Mesendoderm (in vitro differentiated cells): Measurements from ENCODE around the gene GALNTL6.

ENCODE experiments used
- DNase-seq: peaks from one replicate; pipeline ENCODE4 v3.0.0; 2013
- H2AK5ac ChIP-seq: 2 replicates; pipeline ENCODE4 v1.6.1; 2013; ENCODE audit warnings: low read length, inconsistent platforms
- H2BK120ac ChIP-seq: 2 replicates; pipeline ENCODE4 v1.6.1; 2013; ENCODE audit warnings: low read depth, mild to moderate bottlenecking, low read length, moderate library complexity, mixed read lengths
- H2BK15ac ChIP-seq: replicated peaks from 2 replicates; pipeline ENCODE4 v1.6.1; 2013; ENCODE audit warnings: low read depth, mild to moderate bottlenecking, moderate library complexity
- H2BK5ac ChIP-seq: 2 replicates; pipeline ENCODE4 v1.6.1; 2013; ENCODE audit warnings: low read length, inconsistent platforms
- H3K18ac ChIP-seq: 2 replicates; pipeline ENCODE4 v1.6.1; 2013; ENCODE audit warnings: mild to moderate bottlenecking, low read length, mixed read lengths
- H3K23ac ChIP-seq: one replicate; pipeline ENCODE4 v1.6.1; 2013; ENCODE audit warnings: low read length
- H3K27ac ChIP-seq: 2 replicates; pipeline ENCODE4 v1.5.1; 2013; ENCODE audit warnings: low read depth, mild to moderate bottlenecking, inconsistent platforms, low read length, moderate library complexity
- H3K27me3 ChIP-seq: 2 replicates; pipeline ENCODE4 v1.6.1; 2013; ENCODE audit warnings: low read length, control low read depth, mild to moderate bottlenecking, inconsistent platforms; ENCODE audit not compliant: insufficient read depth, poor library complexity
- H3K36me3 ChIP-seq: 2 replicates; pipeline ENCODE4 v1.6.1; 2013; ENCODE audit warnings: low read length, inconsistent platforms; ENCODE audit not compliant: control insufficient read depth, insufficient read depth
- H3K4ac ChIP-seq: one replicate; pipeline ENCODE4 v1.6.1; 2013; ENCODE audit warnings: low read depth, mild to moderate bottlenecking, low read length, moderate library complexity
- H3K4me1 ChIP-seq: 2 replicates; pipeline ENCODE4 v1.6.1; 2013; ENCODE audit warnings: low read depth, low read length, inconsistent platforms; ENCODE audit not compliant: control insufficient read depth
- H3K4me2 ChIP-seq: 2 replicates; pipeline ENCODE4 v1.6.1; 2013; ENCODE audit warnings: low read length
- H3K4me3 ChIP-seq: 2 replicates; pipeline ENCODE4 v1.5.1; 2013; ENCODE audit warnings: mild to moderate bottlenecking, low read length
- H3K56ac ChIP-seq: one replicate; pipeline ENCODE4 v1.6.1; 2013; ENCODE audit warnings: low read length
- H3K79me1 ChIP-seq: 2 replicates; pipeline ENCODE4 v1.6.1; 2013; ENCODE audit warnings: low read length, inconsistent platforms
- H3K79me2 ChIP-seq: 2 replicates; pipeline ENCODE4 v1.6.1; 2013; ENCODE audit warnings: mild to moderate bottlenecking, low read length; ENCODE audit not compliant: control insufficient read depth, insufficient read depth
- H3K9ac ChIP-seq: 2 replicates; pipeline ENCODE4 v1.6.1; 2013; ENCODE audit warnings: low read length, inconsistent platforms
- H4K5ac ChIP-seq: one replicate; pipeline ENCODE4 v1.6.1; 2013; ENCODE audit warnings: low read length
- H4K8ac ChIP-seq: one replicate; pipeline ENCODE4 v1.6.1; 2013; ENCODE audit warnings: low read depth, mild to moderate bottlenecking, control low read depth, low read length, moderate library complexity
- WGBS: extraction: QIAGEN DNeasy Blood & Tissue Kit; methylation state at CpG from one replicate; pipeline ENCODE4 v1.1.7; 2013; ENCODE audit warnings: low lambda C conversion rate, missing lambda C conversion rate; ENCODE audit not compliant: insufficient coverage; ENCODE audit errors: extremely low coverage; 5-methylcytosine and 5-hydroxymethylcytosine counted together

The GALNTL6 gene

DNA sequence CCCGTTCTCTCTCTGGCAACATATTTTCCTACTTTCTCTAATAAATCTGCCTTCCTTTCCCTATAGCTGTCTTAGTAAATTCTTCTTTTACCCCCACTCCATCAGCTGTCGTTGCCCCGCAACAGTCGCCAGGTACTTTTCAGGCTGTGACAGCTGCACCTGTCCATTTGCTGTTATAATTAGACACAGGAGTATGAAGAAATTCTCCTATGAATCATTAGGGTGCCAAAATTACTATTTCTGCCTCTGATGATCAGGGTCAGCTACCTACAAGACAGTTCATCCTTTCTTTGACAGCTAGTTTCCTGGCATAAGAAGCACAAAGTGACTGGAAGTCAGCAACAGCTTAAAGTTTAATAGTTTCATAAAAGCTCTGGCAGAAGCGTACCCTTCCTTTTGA, 19.5 kb upstream of the GALNTL6 start:
- Histone ChIP-seq H3K18ac (no peak overlapping the region), H3K9ac (no peak overlapping the region), H3K23ac (no peak overlapping the region), H3K79me1 (no peaks in the 10 kb centered on the region), H2BK15ac (no peak overlapping the region), H3K4me2 (no peak overlapping the region), H3K79me2 (no peaks in the 10 kb centered on the region), H3K56ac (no peak overlapping the region), H3K27ac (no peak overlapping the region), H3K36me3 (no peaks in the 10 kb centered on the region), H2BK5ac (no peak overlapping the region), H4K8ac (no peak overlapping the region), H2AK5ac (no peak overlapping the region), H3K4ac (no peak overlapping the region), H3K4me1 (no peaks in the 10 kb centered on the region), H2BK120ac (no peak overlapping the region), H3K4me3 (no peak overlapping the region), H3K27me3 (no peaks in the 10 kb centered on the region), H4K5ac (no peak overlapping the region)
- DNase-seq, result no peak
- WGBS, result no CpG with 5 or more reads among the region's 5 CpGs

DNA sequence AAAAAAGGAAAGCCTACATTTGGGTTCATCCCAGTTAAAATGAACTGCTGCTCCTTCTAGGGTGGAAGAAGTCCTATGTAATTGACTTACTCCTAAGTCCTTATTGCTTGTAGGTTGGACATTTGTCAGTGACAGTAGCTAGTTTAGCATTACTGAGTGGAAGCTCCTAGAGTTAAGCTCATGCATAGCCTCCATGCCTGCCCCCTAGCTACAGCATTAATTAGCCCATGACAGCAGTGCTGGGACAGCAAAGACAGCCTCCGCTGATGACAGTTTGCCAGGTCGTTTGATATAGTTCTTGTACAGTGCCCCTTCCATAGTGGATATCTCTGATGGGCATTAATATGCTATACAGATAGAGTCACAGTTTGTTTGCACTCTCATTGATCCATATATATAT, 18.7 kb upstream of the GALNTL6 start:
- Histone ChIP-seq H2BK120ac (no peak overlapping the region), H3K27ac (no peak overlapping the region), H4K8ac (no peak overlapping the region), H3K79me2 (no peaks in the 10 kb centered on the region), H3K23ac (no peak overlapping the region), H4K5ac (no peak overlapping the region), H3K27me3 (no peaks in the 10 kb centered on the region), H3K18ac (no peak overlapping the region), H2BK15ac (no peak overlapping the region), H3K9ac (no peak overlapping the region), H3K4me2 (no peak overlapping the region), H3K4ac (no peak overlapping the region), H2BK5ac (no peak overlapping the region), H3K56ac (no peak overlapping the region), H3K4me3 (no peak overlapping the region), H3K79me1 (no peaks in the 10 kb centered on the region), H2AK5ac (no peak overlapping the region), H3K4me1 (no peaks in the 10 kb centered on the region), H3K36me3 (no peaks in the 10 kb centered on the region)
- no CpG with 5 or more reads among the region's 2 CpGs for WGBS
- peak; percentile 25 for DNase-seq

DNA sequence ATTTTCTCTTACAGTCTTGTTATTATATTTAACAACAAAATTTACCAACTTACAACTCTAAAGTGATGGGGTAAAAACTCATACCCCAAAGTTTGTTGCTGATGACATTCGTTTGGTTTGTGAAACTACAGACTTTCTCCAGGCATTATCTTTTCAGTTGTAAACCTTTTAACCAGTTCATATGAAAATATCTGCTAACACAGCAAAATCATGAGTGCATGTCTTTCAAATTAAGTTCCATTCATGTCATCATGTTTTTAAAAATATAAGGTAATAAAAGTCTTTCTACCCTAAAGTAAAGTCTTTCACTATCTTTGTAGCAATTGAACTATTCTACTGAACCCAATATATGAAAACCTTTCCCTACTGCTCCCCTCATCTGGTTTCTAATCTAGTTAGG, 3.4 kb upstream of the GALNTL6 start:
- no peak overlapping the region for H3K4ac ChIP-seq
- H3K18ac ChIP-seq, result no peak overlapping the region
- H4K8ac ChIP-seq, result no peak overlapping the region
- no peaks in the 10 kb centered on the region for H3K79me2 ChIP-seq
- H2BK5ac ChIP-seq, result no peak overlapping the region
- no peak overlapping the region for H3K23ac ChIP-seq
- no CpG with 5 or more reads among the region's 1 CpG for WGBS
- H3K4me3 ChIP-seq, result no peak overlapping the region
- peaks cover 5% of the 10 kb centered on the region for H3K4me1 ChIP-seq
- H3K56ac ChIP-seq, result no peak overlapping the region
- no peak overlapping the region for H3K27ac ChIP-seq
- H3K36me3 ChIP-seq, result no peaks in the 10 kb centered on the region
- H3K79me1 ChIP-seq, result no peaks in the 10 kb centered on the region
- no peak for DNase-seq
- H2BK15ac ChIP-seq, result no peak overlapping the region
- H3K9ac ChIP-seq, result no peak overlapping the region
- H2BK120ac ChIP-seq, result no peak overlapping the region
- H2AK5ac ChIP-seq, result no peak overlapping the region
- no peak overlapping the region for H3K4me2 ChIP-seq
- no peak overlapping the region for H4K5ac ChIP-seq
- H3K27me3 ChIP-seq, result no peaks in the 10 kb centered on the region

DNA sequence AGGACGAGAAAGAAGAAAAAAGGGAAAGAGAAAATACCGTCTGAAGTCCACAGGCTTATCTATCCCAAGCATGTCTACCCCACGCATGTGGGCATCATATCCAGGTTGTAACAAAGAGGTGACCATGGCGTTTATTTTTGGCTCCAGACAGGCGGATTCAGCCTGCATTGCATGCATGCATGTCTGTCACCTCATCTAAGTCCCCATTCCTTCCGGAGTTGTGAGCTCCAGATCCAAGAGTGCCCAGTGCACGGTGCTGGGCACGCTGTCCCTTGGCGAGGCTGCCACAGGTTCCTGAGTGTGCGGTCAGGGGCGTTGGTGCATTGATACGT, 905 bp upstream of the GALNTL6 start:
- no CpG with 5 or more reads among the region's 12 CpGs for WGBS
- H3K27ac ChIP-seq, result no peak overlapping the region

DNA sequence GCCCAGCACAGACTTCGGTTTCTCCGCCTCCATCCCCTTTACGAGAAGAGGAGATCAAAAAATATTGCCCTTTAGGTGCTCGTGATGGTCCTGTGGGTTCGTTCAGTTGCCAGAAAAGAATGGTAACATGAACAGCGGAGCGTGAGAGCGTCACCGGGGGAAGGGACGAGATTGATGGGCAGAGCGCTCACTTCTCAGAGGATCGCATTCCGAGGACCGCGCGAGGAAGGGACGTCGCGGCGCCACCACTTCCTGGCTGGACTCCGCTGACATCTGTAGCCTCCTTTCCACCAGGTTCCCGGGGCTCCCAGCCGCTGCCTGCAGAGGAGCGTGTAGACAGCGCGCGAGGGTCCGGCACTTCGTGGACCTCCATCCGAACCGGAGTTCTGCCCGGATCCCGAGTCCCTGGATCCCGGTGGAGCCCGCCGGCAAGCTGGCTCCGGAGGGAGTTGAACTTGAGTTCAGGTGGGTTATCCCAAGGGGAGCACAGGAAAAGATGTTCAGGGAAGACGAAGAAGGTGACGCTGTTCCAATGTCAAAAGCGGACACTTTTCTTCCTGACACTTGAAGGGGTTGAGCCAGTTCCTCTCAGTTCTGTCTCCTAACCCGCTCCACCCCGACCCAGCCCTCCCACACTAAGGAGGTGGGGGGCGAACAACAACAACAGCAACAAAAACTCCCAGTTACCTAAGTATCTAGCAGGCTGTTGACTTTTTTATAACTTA, 484 bp downstream of the GALNTL6 start:
- Histone ChIP-seq H3K4me2 (peak overlapping the region; percentile 99), H2BK120ac (no peak overlapping the region), H3K4me1 (peaks cover 5% of the 10 kb centered on the region), H2BK15ac (no peak overlapping the region), H3K27ac (no peak overlapping the region), H3K23ac (no peak overlapping the region), H2AK5ac (no peak overlapping the region), H3K27me3 (no peaks in the 10 kb centered on the region), H3K79me1 (no peaks in the 10 kb centered on the region), H3K56ac (peak overlapping the region; percentile 84), H3K18ac (no peak overlapping the region), H3K79me2 (no peaks in the 10 kb centered on the region), H3K4me3 (peak overlapping the region; percentile 66), H4K5ac (no peak overlapping the region), H3K9ac (peak overlapping the region; percentile 61), H2BK5ac (no peak overlapping the region), H4K8ac (no peak overlapping the region), H3K4ac (no peak overlapping the region), H3K36me3 (no peaks in the 10 kb centered on the region)
- WGBS, result no CpG with 5 or more reads among the region's 43 CpGs
- peak; percentile 46 for DNase-seq

More for the DNA sequence above, 905 bp upstream of the GALNTL6 start:
- Histone ChIP-seq H3K79me2 (no peaks in the 10 kb centered on the region), H2BK5ac (no peak overlapping the region), H3K4ac (no peak overlapping the region), H2AK5ac (no peak overlapping the region), H3K18ac (no peak overlapping the region), H3K36me3 (no peaks in the 10 kb centered on the region), H3K4me3 (peak overlapping the region; percentile 66), H3K27me3 (no peaks in the 10 kb centered on the region), H2BK120ac (no peak overlapping the region), H3K56ac (peak overlapping the region; percentile 84), H3K23ac (peak overlapping the region; percentile 48), H3K4me1 (peaks cover 5% of the 10 kb centered on the region), H3K4me2 (peak overlapping the region; percentile 99), H2BK15ac (no peak overlapping the region), H3K79me1 (no peaks in the 10 kb centered on the region), H4K5ac (no peak overlapping the region), H4K8ac (no peak overlapping the region), H3K9ac (peak overlapping the region; percentile 61)
- DNase-seq, result no peak

DNA sequence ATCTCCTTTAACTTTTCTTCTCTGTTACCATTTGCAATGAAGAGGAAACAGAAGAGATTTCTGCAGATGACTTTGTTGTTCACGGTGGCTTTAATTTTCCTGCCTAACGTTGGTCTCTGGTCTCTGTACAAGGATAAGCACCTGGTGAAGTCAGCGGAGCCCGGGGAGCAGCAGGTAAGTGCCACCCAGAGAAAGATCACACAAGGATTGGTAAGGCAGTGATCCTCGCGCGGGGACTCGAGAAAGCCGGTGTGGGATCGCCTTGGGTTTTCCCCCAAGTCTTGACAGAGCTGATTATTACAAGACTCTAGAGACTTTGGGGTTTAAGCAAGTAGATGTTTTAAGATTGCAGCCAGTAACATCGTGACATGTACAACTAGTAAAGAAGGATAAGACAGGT, 1.3 kb downstream of the GALNTL6 start:
- Histone ChIP-seq H2AK5ac (no peak overlapping the region), H3K56ac (no peak overlapping the region), H2BK5ac (no peak overlapping the region), H3K23ac (no peak overlapping the region), H4K8ac (no peak overlapping the region), H2BK15ac (no peak overlapping the region), H3K27ac (no peak overlapping the region), H3K4me3 (no peak overlapping the region), H3K4ac (no peak overlapping the region), H3K27me3 (no peaks in the 10 kb centered on the region), H2BK120ac (no peak overlapping the region), H3K18ac (no peak overlapping the region), H3K36me3 (no peaks in the 10 kb centered on the region), H3K9ac (no peak overlapping the region), H4K5ac (no peak overlapping the region), H3K79me2 (no peaks in the 10 kb centered on the region), H3K4me2 (no peak overlapping the region), H3K79me1 (no peaks in the 10 kb centered on the region), H3K4me1 (peaks cover 5% of the 10 kb centered on the region)
- DNase-seq, result peak; percentile 5
- no CpG with 5 or more reads among the region's 11 CpGs for WGBS
